ENCODE results near the gene CSRNP2. TPM values are rescaled to one million over a fixed set of nuclear protein-coding genes. Genes with fewer than 3 reads are reported as not detected.
"Not testable (repeated sequence)": the region's sequence is repeated elsewhere in the genome, so short reads cannot be mapped to it uniquely, and the experiment has no call there.

The CSRNP2 gene
- total RNA-seq, 1 donor from 2014 or later, result 5.7 TPM

DNA sequence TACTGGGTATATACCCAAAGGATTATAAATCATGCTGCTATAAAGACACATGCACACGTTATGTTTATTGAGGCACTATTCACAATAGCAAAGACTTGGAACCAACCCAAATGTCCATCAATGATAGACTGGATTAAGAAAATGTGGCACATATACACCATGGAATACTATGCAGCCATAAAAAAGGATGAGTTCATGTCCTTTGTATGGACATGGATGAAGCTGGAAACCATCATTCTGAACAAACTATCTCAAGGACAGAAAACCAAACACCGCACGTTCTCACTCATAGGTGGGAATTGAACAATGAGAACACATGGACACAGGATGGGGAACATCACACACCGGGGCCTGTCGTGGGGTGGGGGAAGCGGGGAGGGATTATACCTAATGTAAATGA lies 4.5 kb downstream of the CSRNP2 start:
- not testable (repeated sequence) for ATAC-seq; DNase-seq (ENCODE audit: low spot score)

DNA sequence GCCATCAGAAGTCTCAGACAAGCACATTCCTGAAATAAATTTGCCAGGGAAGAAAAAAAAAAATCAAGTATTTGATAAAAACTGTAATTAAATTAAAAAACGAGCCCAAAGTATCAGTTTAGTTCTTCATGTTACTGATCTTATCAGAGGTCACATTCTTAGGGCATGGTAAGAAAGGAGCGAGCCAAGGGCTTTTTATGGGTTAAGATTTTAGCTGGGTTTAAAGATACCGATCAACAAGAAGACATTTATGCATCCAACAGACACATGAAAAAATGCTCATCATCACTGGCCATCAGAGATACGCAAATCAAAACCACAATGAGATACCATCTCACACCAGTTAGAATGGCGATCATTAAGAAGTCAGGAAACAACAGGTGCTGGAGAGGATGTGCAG lies 5.0 kb downstream of the CSRNP2 start:
- not testable (repeated sequence) for ATAC-seq; DNase-seq (ENCODE audit: low spot score)

DNA sequence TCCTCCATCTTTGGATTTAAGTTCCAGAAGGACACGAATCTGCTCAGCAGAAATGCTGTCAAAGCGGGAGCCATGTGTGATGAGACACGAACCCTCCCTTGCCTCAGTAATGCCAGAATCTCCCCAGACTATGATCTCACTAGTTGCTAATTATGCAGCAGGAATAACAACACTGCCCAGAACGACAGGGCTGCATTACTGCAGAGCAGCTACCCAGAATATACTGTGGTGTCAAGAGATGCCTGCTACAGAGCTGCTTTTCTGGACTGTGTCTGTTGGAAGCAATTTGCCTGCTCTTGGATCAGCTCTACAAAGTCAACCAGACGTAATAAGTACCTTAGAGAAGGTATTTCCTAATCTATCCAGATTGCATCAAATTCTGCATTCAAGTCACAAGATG lies 5.5 kb downstream of the CSRNP2 start:
- DNase-seq (ENCODE audit: low spot score) (no peak), ATAC-seq (no peak)

DNA sequence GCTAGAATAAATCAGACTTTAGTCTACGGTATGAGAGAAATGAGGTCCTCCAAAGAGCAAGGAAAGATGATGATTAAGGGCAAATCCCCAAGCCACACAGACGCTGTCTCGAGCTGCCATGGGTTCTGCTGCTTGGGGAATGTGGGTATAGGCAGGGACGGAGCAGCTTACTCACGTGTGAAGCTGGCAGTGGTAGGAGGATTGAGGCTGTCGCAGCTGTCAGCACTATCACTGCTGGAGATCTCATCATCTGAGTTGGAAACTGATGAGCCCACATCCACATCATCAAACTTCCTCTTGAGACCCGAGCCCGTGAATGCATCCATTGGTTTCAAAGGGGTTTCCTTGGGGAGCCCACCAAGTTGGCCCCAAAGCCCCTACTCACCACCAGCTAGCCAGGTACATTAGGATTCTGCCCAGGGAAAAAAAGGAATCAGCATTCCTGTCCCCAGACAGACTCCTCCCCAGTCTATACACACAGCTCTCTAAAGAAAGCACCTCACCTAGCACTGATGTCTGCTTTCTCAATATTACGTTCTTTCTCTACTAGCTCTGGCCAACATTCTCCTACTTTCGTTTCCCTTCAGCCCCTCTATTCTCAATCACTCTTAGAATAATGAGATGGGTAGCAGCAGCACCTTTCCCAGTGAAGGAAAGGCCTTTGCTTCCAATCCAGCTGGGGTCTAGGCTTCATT lies 7.0 kb downstream of the CSRNP2 start:
- ATAC-seq (no peak), DNase-seq (ENCODE audit: low spot score) (no peak)

DNA sequence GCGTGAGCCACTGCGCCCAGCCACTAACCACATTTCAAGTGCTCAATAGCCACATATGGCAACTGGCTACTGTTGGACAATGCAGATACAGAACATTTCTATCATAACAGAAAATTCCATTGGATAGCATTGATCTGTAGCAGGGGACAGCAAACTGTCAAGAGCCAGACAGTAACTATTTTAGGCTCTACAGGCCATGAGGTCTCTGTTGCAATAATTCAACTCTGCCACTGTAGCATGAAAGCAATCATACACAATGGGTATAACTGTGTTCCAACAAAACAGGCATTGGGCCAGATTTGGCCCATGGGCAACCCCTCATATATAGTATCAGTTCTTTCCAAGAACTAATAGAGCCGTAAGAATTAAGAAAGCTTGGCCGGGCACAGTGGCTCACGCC lies 8.0 kb downstream of the CSRNP2 start:
- no peak for DNase-seq (ENCODE audit: low spot score)
- no peak for ATAC-seq

DNA sequence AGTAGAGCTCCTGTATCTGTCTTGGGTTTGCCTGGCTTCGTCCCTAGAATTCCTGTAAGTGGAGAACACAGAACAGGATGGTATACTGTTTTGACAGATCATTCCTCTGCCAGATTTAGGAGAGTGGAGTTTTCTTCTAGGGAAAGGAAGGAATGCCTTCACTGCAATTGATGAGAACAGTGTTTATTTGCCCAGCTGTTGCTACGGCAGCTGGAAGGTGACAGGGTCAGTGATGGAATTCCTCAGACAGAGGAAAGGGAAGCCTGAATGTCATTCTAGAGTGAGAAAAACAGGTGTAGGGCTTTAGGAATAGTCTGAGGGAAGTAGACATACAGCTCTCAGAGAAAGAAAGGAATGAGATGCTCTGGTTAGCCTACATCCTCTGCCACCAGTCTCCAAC lies 11.7 kb downstream of the CSRNP2 start:
- DNase-seq (ENCODE audit: low spot score) (no peak), ATAC-seq (no peak)

DNA sequence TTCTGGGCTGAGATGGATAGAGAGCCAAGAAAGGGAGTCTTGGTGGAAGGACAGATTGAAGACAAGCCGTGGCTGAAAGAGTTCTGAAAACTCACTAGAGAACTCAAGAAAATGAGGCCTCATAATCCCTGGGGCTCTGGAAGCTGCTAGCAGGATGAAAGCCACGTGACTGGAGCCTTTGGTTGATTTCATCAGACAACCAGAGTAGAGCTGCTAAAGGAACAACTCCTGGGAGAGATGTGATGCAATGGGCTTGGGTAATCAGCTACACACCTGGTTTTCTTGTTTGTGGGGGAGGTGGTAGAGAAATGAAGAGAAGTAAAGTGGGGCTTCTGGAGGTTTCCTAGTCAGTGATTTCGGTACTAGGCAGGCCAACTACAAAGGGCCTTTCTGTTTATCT lies 13.4 kb downstream of the CSRNP2 start:
- ATAC-seq, result peak; percentile 90

DNA sequence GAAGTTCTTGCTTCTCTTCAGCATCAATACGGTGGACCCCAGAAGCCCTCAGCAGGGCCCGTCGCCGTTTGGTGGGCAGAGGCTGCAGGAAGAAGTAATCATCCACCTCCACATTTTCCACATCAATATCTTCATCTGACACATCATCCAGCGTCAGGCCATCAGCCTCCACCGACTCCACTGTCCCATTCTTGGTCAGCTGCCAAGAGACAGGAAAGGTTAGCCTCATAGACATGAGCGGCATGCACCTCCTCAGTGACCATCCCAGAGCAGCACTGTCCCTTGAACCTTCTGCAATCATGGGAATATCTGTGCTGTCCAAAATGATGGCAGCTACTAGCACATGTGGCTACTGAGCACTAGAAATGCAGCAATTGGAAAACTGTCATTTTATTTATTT lies 15.6 kb downstream of the CSRNP2 start:
- DNase-seq (ENCODE audit: low spot score) (no peak), ATAC-seq (no peak)

More for the DNA sequence above, 13.4 kb downstream of the CSRNP2 start:
- peak; percentile 71 for DNase-seq (ENCODE audit: low spot score)

DNA sequence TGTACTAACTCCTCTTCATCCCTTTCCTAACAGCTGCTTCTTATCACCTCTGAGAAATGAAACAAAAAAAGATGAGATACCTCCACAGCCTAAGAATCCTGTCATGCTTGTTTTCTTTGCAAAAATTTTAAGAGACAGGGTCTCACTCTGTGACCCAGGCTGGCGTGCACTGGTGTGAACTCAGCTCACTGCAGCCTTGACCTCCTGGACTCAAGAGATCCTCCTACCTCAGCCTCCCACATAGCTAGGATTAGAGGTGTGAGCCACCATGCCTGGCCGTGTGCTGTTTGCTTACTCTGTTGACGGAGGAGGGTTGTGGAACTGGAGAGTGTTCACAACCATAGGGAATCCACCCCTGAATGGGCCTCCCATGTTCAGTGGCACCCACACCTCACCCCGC lies 16.2 kb downstream of the CSRNP2 start:
- no peak for ATAC-seq
- no peak for DNase-seq (ENCODE audit: low spot score)

DNA sequence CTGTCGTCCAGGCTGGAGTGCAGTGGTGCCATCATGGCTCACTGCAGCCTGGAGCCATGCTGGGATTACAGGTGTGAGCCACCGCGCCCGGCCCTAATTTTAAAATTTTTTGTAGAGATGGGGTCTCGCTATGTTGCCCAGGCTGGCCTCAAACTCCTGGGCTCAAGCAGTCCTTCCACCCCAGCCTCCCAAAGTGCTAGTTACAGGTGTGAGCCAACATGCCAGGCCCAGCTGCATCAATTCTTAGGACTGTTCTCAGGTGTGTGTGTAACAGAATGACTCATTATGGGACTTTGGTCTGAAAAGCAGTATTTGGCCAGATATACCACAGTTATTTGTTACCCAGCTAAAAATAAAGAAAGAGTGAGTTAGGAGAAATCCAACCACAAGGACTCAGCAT lies 17.9 kb downstream of the CSRNP2 start:
- ATAC-seq, result peak; percentile 63
- DNase-seq (ENCODE audit: low spot score), result no peak

DNA sequence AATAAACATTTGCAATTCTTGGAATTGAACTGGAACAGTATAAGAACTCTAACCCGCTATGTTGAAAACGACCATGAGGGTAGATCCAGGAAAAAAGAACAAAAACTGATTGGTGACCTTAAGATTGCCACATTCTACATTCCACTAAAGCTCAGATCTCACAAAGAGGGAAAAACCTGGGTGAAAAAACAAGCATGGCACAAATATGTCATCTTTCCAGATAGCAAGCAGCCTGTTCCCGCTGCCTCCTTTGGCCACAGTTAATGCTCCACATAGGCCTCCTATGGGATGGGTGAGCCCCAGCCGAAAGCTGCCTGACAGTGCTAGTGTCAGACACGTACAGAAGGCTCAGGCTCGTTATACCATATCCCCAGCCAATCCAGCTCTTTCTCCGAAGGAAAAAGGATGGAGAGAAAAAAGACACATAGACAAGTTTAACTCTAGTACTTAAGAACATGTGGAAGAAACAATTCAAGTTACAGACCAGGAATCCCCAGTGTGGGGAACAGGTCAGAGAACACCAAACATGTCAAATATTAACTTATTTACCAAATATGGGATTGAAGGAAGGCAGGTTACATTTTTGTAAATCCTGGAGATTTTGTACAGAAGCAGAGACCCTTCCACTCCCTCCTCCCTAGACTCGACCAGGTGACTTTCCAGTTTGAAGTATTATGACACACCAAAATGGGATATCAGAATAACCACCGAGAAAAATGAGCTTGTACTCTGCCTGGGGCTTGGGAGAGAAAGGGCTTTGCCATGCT lies 20.6 kb downstream of the CSRNP2 start:
- ATAC-seq, result peak; percentile 39

DNA sequence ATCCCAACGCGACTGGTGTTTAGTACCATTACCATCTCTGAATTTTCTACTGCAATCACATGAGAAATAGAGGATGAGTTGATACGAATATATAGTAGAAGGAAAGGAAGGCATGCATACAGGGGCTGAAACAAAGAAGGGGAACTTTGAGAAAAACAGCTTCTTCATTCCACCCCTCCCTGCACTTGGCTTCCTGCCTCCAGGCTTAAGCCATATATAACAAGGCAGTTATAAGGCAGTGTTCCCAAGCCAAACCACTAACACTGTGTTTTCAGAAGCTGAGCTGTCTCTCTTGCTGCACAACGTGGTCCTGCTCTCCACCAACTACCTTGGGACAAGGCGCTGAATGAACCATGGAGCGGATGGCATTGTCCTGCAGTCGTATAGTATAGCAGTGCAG lies 24.3 kb downstream of the CSRNP2 start:
- DNase-seq (ENCODE audit: low spot score) (no peak), ATAC-seq (no peak)

More for the DNA sequence above, 20.6 kb downstream of the CSRNP2 start:
- DNase-seq (ENCODE audit: low spot score), result no peak

DNA sequence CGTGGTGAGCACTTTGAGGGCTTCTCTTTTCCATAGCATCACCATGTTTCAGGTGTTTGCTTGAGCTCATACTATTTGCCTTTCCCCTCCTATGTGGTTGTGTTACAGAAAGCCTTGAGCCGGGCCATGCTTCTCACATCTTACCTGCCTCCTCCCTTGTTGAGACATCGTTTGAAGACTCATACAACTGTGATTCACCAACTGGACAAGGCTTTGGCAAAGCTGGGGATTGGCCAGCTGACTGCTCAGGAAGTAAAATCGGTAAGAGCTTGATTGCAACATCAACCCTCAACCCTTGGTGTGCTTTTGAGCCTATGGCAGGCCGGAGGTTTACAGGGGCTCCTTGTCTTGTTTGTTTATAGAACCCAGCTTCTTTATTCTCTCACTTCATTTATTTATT lies 27.2 kb downstream of the CSRNP2 start:
- DNase-seq (ENCODE audit: low spot score), result no peak
- peak; percentile 40 for ATAC-seq

DNA sequence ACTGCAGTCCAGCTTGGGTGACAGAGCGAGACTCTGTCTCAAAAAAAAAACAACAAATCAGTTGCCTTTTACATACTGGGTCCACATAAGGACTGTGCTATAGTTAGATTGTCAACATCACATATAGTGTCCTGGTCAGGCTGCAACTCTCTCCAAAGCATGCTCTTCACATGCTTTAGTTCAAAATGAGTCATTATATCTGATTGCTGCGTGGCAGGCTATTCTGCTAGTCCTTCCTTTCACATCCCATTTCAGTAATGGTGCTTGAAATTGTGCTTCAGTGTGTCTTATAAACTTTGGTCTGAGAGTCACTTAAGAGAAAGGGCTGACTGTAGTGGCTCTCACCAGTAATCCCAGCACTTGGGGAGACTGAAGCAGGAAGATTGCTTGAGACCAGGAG lies 28.3 kb downstream of the CSRNP2 start:
- no peak for ATAC-seq
- DNase-seq (ENCODE audit: low spot score), result no peak

DNA sequence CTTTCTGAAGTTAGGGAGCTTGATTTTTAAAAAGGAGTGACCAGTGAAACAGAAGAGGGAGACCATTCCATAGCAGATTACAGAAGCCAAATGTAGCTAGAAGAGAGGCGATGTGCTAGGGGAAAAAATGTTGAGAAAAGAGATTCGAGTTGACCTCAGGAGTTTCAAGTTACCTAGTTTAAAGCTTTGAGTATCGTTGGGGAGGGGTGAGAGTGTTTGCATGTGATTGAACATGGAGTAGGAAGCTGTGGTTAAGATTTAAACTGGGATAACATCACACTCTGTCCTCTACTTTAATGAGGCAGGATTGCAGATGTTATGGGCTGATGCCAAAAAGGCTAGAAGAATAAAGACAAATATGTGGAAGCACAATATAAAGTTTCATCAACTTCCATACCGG lies 31.6 kb downstream of the CSRNP2 start:
- ATAC-seq (no peak), DNase-seq (ENCODE audit: low spot score) (no peak)

DNA sequence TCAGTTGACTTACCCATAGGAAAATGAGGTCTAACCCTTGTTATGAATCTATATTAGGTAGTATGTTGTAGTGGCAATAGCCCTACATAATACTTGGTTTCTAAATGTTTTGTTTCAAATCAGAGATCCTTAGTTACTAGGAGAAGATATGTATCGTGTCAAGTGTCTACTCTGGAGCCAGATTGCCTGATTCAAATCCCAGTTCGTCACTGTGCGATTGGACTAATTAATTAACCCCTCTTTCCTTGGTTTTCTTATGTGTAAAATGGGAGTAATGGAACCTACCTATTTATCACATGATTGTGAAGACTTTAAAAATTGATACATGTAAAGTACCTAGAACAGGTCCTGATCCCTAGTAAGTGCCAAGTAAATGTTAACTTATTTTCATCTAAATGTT lies 33.9 kb downstream of the CSRNP2 start:
- ATAC-seq (no peak), DNase-seq (ENCODE audit: low spot score) (no peak)

DNA sequence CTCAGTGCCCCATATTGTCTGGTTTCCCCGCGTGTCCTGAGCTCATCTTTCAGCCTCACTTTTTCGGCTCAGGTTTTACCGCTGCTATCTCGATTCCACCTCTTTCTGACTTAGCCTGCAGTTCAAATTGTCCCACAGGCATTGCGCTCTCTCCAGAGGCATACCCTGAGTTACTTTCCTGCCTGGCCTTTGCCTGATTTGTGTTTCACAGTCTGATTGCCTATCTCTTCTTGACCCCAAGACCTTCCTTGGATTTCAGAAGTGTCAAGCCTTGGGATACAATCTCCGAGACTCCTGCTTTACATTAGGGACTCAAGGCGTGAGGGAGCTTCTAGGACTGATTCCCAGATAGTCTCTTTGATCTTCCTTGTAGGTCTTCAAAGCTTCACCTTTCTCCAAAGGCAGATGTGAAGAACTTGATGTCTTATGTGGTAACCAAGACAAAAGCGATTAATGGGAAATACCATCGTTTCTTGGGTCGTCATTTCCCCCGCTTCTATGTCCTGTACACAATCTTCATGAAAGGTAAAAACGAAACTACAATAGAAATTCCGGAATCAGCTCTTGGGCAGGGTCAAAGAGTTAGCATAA lies 34.6 kb downstream of the CSRNP2 start:
- DNase-seq (ENCODE audit: low spot score) (no peak), ATAC-seq (peak; percentile 6)

DNA sequence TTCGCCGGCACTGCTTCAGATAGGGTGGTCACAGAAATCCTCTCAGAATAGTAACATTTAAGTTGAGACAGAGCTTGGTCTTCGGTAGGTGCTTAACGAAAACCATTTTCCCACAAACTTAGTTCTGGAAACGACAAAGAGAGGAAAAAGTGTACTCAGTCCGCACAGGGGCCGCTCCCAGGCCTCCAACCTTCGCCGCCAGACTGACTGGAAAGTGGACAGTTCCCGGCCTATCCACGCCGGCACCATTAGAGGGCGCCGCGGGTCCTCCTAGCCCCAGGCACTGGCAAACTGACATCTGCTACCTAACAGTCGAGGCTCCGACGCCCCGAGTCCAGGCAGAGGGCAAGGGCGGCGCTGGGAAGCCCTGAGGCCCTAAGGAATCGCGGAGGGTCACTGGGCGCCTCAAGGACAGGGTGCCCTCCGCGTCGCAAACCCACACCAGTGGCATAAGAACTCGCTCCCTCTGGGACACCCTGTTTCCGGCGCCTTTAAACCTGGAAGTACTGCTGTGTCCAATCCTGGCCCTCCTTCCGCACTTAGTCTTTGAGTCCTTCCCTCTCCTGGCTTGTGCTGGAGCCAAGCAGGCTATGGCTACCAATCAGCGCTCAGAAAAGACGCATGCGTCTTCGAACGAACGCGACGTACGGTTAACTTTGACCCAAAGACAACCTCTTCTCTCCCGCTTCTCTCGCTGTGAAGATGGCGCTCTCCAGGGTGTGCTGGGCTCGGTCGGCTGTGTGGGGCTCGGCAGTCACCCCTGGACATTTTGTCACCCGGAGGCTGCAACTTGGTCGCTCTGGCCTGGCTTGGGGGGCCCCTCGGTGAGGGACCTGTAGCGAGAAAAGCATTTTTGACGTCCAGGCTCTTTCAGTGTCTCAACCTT lies 35.5 kb downstream of the CSRNP2 start, which contains the start of gene LETMD1:
Gene LETMD1 (plus strand): TSS at position 673 of the 886 bp plus-strand sequence. CDS start 30 bp downstream, at position 703.
- peak; percentile 95 for ATAC-seq
- peak; percentile 97 for DNase-seq (ENCODE audit: low spot score)

DNA sequence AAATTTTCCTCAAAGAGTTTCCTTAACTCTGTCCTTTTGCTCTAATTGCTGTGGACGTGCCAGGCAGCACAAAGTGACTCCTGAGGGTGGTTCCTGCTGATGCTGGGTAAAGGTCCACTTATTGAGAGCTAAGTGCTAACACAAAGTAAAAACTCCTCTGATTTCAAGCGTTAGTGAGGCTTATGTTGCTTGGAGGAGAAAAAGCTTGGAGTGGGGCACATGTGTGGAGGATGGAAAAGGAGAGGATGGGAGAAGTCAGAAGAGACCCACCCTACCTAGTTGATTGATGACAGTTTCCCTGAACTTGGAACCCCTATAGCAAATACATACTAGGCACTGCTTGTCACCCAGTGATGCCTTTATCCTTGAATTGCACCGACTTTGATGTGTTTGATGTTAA lies 47.1 kb downstream of the CSRNP2 start:
- no peak for DNase-seq (ENCODE audit: low spot score)
- no peak for ATAC-seq

DNA sequence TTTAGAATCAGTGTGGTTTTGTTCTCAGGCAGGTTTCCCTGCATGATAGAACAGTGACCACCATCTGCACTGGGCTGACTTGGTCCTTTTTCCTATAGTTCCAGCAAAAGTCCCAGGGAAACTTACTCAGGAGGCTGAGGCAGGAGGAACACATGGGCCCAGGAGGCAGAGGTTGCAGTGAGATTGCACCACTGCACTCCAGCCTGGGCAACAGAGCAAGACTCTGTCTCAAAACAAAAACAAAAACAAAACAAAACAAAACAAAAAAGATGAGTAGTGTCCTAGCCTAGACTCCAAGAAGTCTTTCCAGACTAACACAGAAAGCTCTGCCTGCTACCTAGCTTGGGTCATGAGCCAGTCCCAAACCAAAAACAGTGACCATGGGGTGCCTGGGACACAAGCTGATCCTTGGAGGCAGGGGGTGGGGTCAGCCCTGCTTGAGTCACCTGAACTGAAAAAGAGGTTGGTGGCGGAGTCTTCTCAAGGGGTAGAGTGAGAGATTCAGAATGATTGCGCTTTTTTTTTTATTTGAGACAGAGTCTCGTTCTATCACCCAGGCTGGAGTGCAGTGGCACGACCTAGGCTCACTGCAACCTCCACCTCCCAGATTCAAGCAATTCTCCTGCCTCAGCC lies 49.8 kb downstream of the CSRNP2 start:
- ATAC-seq (no peak), DNase-seq (ENCODE audit: low spot score) (no peak)

Measured in left lobe of liver (tissue), 2 donors.